ENCODE results near the gene WAS.
A peak's percentile ranks its signal among the peaks of the same experiment; 100 is the strongest.

The WAS gene

DNA sequence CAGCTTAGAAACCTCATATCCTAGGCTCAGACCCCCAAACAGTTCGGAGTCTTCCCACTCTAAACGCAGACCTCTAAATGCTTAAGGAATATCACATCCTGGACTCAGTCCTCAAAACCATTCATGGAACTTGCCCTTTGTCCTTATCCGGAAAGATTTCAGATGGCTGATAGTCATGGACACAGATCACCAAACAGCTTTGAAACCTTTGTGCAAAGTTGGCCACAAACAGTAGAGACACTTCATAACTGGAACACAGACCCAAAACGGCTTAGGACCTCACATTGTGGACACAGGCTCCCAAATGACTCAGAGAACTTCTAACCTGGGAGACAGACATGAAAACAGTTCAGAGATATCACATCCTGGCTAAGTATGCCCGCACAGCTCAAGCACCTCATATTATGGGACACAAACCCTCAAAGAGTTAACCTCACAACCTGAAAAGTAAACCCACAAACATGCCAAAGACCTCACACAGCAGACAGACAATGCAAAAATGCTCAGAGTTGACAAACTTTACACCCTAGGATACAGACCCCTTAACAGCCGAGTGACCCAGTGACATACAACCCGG lies 28.4 kb downstream of the WAS start:
- DNase-seq (ENCODE audit: low spot score): no peak

DNA sequence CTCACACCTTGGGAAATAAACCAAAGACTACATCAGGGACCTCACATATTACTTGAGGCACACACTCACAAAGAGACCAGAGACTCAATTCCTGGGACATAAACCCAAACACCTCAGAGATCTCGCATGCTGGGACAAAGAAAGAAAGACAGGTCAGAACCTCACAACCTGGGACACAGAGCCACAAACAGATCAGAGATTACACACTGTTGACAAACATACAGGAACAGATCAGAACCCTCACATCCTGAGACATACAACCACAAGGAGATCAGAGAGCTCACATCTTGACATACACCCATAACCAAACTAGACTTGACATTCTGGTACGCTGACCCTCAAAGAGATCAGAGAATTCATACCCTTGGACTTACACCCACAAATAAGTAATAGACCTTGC lies 30.2 kb downstream of the WAS start:
- no peak for DNase-seq (ENCODE audit: low spot score)

DNA sequence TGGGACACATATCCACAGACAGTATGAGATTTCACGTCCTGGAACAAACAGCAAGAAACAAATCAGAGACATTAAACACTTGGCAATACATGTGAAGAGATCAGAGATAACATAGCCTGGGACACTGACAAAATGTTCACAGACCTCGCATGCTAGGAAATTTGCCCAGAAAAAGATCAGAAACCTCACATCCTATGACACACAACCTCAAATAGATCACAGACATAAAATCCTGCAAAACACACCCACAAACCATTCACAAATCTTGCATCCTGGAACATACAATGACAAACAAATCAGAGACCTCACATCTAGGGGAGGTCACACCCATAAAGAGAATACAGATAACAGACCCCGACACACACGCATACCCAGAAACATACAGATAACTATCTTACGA lies 31.0 kb downstream of the WAS start:
- DNase-seq (ENCODE audit: low spot score): no peak

DNA sequence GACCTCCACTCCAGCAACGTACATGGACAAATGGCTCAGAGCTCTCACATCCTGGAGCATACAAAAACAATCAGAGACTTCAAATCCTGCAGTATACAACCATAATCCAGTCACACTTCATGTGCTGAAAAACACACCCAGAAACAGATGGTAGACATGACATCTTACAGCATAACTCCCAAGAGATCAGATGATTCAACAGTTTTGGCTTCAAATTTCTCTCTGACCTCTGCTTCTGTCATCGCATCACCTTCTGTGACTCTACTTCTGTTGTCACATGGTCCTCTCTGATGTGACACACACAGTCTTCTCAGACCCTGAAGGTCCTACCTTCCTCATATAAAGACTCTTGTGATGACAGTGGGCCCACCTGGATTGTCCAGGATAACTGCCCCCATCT lies 31.5 kb downstream of the WAS start:
- no peak for DNase-seq (ENCODE audit: low spot score)

DNA sequence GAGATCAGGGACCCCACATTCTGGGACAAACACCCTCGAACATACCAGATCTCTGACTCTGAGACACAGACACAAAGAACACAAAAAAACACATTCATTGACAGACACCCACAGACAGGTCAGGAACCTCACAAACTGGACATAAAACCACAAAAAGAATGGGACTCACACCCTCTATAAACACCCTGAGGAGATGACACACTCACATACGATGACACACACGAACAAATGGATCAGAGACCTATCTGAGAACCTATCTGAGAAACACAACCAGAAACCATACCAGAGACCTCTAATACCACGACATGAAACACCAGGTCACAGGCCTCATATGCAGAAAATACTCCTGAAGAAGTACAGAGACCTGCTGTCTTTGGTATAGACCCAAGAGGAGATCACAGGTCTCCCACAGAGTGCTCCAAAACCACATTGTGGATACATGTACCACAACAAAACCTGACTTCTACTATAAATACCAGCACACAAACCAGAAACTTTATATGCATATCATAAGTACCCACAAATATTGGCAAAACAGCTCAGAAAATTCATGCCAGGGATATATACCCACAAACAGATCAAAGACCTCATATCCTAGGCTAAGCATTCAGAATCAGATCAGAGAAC lies 32.4 kb downstream of the WAS start:
- DNase-seq (ENCODE audit: low spot score): peak; percentile 92

DNA sequence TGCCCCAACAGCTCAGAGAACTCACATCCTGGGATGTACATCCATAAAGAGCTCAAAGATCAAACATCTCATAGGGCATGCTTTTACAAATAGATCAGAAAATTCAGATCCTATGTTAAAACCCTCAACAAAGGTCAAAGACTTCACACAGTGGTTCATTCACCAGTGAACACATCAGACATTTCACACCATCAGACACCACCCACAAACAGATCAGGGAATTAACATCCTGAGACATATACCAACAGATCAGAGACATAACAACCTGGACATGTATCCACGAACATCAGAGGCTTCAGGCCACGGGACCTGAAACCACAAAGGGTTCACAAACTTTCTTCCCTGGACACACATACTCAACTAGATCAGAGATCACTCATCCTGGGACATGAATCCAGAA lies 36.4 kb downstream of the WAS start:
- DNase-seq (ENCODE audit: low spot score): no peak

DNA sequence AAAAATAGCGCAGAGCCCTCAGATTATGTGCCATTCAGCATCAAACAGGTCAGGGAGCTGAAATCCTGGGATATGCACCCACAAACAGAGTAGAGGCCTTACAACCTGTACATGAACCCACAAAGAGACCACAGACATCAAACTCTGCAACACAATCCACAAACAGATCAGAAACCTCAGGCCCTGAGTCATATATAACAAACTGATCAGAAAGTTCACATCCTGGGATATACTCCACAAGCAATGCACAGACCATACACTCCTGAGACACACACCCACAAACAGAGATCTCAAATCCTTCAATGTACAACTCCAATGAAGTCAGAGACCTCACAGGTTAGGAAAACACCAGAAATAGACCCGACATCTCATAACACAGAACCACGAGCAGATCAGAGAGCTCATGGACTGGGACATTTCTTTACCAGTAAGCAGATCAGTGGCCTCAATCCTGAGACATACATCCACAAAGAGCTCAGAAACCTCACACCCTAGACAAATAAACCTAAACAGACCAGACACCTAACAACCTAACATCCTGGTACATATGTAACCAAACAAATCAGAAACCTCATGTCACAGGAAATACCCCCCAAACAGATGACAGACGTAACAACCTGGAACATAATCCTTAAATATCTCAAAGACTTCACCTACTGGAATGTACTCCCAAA lies 37.1 kb downstream of the WAS start:
- DNase-seq (ENCODE audit: low spot score): no peak

DNA sequence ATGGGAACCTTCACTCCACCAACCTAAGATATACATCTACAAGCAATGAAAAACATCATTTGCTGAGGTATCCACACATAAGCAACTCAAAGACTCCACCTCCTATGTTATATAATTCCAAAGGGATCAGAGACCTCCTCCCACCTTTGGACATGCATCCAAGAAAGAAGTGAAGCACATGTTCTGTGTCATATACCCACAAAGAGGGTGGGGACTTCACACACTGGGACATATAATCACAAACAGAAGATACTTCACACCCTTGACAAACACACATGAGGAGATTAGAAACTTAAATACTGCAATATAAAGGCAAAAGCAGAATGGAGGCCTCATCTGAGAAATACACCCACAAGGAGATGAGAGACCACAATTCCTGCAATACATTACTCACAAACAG lies 38.3 kb downstream of the WAS start:
- DNase-seq (ENCODE audit: low spot score): no peak

DNA sequence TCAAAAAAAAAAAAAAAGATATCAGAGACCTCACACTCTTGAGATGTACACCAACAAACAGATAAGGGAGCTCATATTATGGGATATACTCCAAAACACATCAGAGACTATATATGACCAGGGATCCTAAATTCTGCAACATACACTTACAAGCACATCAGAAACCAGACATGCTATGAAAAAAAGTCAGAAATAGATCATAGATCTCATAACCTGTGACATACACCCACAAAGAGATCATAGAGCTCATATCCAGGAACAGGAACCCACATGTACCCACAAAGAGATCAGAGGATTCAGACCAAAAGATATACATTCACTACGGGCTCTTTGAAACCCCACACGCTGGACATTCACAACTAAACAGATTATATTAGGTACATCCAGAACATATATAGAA lies 43.0 kb downstream of the WAS start:
- DNase-seq (ENCODE audit: low spot score): no peak

DNA sequence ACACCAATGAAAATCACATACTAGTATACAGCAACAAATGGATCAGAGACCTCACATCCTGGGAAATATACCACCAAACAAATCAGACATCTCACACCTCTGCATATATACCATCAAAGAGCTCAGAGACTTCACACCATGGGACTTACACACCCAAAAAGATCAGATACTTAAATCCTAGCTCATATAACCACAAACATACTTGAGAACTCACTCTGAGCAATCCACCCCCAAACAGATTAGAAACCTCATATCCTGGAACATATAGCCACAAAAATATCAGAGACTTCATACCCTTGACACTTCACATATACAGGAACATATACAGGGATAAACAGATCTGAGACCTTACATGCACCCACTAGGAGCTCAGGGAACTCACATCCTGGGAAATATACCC lies 45.1 kb downstream of the WAS start:
- DNase-seq (ENCODE audit: low spot score): no peak

DNA sequence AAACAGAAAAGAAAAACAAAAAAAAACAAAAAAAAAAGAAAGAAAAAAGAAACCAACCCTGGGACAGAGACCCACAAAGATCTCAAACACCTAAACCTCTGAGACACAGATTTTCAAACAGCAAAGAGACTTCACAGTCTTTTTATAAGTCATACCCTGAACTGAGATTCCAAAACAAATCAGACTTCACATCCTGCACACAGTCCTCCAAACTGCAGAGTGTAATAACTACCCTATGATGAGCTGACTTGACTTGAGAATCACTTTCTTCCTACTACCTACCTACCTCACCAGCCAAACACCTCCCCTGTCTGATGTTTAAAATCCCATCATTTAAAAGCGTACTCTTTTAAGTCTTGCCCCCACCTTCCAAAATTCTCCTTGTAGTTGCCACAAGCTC lies 52.7 kb downstream of the WAS start:
- DNase-seq (ENCODE audit: low spot score): no peak

DNA sequence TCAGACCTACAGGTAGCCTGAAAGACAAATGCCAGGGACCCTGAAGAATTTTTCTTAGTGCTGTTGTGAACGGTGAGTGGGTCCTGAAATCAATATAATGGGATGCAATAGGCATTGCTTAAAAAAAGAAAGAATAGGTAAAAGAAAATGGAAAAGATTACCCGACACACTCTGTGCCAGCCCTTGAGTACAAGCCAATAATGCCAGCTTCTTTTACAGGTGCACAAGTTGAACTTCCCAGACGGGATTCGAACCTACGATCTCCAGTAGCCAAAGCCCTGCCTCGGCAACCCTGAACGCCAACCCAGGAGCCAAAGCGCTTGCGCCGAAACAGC lies 53.2 kb downstream of the WAS start:
- DNase-seq (ENCODE audit: low spot score): no peak

DNA sequence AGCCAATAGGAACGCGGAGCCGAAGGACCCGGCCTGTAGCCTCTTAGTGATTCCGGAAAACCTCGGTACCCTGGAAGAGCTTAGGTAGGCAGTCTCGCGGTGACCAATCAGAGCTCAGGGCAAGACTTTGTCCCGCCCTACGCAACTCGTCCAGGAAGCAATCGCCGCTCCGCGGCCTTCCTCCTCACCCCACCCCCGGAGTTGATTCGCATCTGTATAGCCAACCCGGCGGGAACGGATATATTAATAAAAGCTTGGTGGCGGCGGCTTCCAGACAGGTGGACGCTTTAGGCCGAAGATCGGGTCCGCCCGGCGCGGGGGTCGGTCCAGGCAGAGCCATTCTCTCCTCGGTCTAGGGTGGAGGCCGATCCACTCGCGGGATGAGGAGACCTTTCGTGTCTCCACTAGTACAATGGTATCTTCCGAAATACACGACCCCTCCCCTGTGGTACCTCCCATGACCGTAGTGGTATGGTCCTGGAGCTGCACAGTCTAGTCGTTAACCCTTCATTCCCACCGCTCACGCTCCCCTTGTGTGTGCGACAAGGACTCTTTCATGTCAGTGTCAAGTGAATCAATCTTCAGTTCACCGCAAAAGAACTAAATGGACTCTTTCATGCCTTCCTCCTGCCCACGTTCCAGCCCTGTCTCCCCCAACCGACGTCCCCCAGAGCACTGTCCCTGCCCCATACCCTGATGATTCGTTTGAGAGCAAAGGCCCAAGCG lies 53.8 kb downstream of the WAS start:
- peak; percentile 98 for DNase-seq (ENCODE audit: low spot score)

DNA sequence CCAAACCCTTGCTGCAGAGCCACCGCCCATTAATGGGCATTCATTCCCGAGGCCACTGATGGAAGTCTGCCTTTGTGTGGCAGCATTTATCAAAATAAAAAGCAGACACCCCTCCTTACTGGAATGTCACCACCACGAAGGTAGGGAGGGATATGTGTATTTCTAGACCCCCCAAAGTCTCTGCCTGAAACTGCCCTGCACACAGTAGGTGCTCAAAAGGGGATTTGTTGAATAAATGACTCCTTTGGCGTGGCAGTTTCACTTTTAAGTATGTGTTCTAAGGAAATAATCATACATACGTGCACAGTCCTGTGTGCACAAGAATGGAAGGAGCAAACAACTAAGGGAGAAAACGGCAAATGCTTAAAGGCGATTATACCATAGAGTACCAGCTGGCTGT lies 54.3 kb downstream of the WAS start:
- DNase-seq (ENCODE audit: low spot score): no peak

All from SW480 (cell line).